ENCODE measurements around the gene FAM32A.

Gene FAM32A

DNA sequence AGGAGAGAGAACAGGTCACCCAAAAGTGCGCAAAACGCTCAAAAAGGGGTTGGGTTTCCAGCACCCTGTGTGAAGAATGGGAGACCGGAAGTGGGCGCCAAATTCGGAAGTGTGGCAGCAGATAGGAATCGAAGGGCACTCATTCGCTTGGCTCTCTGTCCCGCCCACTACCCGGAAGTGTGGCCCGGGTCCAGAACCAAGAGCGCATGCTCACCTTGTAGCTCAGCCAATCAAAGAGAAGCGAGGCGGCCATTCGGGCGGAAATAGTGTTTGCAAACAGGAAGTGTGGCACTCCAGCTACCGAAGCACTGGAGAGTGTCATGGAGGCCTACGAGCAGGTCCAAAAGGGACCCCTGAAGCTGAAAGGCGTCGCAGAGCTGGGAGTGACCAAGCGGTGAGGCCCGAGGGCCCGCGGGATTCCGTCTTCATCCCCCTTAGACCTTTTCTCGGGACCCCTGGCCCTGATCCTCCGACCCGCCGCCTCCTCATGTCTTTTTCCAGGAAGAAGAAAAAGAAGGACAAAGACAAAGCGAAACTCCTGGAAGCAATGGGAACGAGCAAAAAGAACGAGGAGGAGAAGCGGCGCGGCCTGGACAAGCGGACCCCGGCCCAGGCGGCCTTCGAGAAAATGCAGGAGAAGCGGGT is at the start of gene FAM32A:
Gene FAM32A, plus strand, starts transcription at position 288 of the 645 bp plus-strand sequence. Its CDS starts 33 bp downstream, at position 321.
- DNase-seq (ENCODE audit: low spot score): peak; percentile 98

DNA sequence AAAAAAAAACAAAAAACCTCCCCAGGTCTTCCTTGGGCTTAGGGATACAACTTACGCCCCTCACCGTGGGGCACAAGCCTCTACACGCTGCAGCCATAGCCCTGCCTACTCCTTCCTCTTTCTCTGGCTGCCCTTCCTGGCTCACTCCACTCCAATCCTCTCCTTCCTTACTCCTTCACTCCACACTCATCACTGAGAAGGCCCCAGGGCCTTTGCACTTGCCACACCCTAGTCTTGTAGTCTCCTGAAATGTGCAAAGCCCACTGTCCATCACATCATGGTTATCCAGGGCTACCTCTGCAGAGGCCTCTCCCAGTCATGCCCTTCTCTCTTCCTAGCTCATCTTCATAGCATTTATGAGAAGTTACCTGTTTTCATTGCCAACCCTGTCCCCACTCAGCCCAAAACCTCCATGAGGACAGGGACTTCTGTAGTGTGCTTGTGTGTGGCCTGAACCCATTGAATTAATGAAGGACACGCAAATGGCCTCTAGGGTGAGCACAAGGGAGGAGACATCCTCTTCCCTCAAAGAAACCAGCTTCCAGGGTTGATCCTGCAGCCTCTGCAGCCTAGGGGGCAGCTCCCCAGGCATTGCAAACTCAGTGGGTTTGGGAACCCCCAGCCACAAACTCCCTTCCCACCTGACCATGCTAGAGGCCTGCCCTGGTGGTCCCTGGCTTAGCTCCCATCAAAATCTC is 49.6 kb upstream of the FAM32A start:
- DNase-seq (ENCODE audit: low spot score): no peak

DNA sequence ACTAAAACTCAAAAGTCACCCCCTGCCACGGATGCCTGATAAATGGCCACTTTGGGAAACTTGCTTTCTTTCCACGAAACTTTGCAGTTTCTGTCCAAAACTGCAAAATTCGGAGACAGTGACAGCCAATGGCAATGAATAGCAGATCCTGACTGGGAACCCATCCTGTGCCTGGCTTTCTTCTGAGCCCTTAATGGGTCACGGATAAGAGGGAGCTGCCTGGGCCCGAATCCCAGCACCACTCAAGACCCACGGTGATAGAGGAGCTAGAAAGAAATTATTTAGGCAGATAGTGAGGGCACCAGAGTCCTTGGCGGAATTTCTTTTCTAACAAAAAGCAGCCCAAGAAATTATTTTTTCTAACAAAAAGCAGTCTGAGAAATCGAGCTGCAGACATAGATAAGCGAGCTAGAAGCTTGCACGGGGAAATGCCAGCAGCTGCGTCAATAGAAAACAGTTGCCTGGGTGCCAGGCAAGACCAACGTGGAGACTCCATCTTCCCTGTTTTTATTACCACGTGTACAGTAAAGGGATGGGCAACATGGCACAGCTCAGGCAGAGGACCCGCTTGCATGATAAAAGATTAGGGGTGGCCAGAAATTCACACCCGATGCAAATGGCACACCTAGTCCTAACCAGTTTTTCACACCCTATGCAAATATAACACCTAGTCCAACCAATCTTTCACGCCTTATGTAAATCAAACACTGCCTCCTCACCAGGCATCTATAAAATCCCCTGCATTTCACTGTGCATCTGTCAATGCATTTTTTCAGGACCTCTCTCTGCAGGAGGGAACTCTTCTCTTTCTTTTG is 48.8 kb upstream of the FAM32A start:
- no peak for DNase-seq (ENCODE audit: low spot score)

DNA sequence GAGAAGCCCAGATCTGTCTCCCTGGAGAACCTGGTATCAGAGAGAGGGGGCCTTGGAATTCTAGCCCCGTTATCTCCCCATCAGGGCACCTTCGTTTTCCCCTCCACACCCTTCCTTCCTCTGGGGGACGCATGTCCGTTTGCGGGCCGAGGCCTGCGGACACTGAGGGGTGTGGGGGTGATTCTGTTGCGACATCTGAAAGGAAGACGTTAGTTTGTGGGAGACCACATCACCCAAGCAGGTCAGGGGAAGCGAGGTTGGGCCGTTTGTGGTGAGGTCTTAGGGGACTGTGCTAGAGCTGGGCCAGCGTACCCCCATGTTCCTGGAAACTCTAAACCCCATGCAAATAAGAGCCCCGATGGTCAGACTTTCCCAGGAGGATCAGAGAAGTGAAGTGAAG is 45.5 kb upstream of the FAM32A start:
- no peak for DNase-seq (ENCODE audit: low spot score)

DNA sequence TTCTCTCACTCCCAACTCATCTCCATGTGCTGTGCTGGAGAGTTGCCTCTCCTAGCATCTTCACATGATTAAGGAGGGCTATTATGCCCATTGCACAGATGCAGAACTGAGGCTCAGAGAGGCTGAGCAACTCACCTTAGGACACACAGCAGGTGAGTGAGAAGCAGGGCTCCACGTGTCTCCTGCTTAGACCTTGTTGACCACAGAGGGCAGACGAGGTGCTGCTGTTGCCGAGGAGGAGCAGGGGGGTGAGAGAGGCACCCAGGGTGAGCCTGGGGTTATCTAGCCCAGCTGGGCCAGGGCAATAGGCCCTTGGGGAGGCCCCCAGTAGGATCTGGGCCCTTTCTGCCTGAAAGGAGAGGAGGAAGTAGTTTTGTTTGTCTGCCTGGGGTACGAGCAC is 44.2 kb upstream of the FAM32A start:
- DNase-seq (ENCODE audit: low spot score): no peak

DNA sequence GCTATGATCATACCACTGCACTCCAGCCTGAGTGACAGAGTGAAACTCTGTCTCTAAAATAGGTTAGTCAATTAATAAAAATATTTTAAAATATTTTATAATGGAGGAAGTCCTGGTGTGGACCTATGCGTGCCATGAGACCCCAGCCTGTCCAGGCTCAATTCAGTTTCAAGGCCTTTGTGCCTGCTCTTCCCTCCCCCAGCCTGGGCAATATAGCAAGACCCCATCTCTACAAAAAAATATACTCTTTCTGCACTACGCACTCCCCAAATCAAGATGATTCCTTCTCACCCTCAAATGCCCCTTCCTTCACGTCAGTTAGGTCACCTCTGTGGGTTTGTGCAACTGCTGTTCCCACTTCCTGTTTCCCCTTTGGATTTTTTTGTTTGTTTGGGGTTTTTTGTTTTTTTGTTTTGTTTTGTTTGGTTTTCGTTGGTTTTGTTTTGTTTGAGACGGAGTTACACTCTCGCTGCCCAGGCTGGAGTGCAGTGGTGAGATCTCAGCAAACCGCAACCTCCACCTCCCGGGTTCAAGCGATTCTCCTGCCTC is 43.1 kb upstream of the FAM32A start:
- no peak for DNase-seq (ENCODE audit: low spot score)

DNA sequence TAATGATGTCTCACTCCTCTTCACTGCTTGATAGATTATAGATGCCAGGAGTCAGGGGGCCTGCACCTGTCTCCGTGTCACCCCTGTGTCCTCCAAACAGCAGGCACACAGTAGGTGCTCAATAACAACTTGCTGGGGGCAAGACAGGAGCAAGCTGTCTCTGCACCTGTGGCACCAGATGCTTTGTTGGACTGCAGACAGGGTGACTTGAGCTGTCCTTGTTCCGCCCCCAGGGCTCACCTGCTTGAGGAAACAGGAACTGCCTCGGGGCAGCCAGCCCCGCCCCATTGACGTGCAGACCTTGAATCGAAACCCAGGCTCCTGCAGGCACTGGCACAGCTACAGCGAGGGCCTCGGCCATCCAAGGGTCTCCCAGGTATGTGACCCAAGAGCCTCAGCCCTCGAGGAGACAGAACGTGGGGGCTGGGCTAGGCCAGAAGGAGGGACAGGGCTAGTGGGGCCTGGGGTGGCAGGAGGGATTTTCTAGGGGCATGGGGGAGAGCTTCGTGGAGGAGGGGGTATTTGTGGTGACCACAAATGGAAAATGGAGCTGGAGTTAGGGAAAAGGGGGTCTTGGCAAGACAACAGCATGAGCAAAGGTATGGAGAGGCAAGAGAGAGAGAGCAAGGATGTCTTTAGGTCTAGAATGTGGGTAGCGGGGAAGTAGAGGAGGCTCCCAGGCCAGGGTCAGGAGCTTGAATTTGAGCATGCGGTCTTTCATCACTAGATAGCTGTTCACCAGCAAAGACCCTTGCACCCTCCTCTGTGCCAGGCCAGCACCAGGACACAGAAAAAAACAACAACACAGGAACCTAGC is 41.6 kb upstream of the FAM32A start, which contains the start of gene HSH2D:
Gene HSH2D, plus strand, starts transcription at position 287 of the 817 bp plus-strand sequence. CDS start 5,066 bp downstream, outside the sequence.
- no peak for DNase-seq (ENCODE audit: low spot score)

DNA sequence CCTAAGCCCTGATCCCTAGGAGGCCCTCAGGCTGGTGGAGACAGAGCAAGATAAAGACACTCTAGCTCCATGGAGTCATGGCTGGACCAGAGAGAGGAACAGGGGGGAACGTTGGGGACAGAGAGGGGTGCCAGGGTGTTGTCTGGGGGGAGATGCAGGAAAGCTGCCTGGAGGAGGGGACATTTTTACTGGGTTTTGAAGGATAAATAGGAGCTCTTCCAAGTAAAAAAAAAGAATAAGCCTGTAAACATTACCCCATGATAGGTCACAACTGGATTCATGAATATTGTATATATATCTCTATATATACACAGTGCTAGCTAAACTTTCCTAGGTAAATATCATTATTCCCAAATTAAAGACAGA is 41.0 kb upstream of the FAM32A start:
- DNase-seq (ENCODE audit: low spot score): no peak

DNA sequence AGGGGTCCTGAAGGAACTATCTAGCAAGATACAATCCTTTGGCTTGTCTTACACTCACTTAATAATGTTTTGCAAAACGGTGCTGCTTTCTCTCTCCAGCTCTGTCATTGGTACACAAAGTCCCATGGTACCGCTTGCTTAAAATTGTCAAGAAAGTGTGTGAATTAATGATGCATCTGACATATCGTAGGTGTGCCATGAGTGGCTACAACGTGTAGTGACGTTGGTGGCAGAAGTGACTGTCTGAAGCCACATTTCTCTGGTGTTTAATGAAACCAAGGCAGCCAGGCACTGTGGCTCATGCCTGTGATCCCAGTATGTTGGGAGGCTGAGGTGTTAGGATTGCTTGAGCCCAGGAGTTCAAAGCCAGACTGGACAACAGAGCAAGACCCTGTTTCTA is 39.1 kb upstream of the FAM32A start:
- DNase-seq (ENCODE audit: low spot score): no peak

DNA sequence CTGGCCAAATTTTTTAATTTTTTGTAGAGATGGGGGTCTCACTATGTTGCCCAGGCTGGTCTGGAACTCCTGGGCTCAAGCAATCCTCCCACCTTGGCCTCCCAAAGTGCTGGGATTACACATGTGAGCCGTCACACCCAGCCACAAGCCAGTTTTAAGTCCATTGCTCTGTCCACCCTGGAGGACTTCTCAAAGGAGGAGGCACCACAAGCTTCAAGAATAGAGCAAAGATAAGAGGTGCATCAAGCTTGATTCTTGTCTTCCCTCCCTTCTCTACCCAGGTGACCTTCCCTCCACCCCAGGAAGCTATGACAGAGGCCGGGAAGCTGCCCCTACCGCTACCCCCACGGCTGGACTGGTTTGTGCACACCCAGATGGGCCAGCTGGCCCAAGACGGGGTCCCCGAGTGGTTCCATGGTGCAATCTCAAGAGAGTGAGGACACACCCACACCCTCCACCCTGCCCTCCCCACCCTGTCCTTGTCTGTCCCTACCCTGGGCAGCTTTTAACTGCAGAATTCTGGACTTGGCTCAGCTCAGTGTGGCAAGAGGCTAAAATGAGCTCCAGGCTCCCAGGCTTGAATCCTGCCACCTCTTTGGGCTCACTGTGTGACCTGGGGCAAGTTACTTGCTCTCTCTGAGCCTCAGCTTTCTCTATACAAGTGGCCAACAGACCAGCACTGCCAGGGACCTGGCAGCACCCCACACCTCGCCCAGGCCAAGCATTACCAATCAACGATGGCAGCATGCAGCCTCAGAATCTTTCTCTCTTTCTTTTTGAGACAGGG is 36.6 kb upstream of the FAM32A start:
- DNase-seq (ENCODE audit: low spot score): no peak

DNA sequence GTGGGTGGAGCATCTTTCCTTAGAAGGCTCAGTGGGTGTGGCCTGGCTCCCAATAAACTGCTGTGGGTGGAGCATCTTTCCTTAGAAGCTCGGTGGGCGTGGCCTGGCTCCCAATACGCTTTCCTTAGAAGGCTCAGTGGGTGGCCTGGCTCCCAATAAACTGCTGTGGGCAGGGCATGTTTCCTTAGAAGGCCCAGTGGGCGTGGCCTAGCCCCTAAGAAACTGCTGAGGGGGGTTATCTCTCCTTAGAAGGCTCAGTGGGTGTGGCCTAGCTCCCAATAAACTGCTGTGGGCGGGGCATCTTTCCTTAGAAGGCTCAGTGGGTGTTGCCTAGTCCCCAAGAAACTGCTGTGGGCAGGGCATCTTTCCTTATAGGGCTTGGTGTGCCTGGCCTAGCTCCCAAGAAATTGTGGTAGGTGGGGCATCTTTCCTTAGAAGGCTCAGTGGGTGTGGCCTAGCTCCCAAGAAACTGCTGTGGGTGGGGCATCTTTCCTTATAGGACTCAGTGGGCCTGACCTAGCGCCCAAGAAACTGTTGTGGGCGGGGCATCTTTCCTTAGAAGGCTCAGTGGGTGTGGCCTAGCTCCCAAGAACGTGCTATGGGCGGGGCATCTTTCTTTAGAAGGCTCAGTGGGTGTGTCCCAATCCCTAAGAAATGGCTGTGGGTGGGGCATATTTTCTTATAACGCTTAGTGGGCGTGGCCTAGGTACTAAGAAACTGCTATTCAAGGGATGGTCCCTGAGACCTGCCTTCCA is 31.5 kb upstream of the FAM32A start:
- no peak for DNase-seq (ENCODE audit: low spot score)

DNA sequence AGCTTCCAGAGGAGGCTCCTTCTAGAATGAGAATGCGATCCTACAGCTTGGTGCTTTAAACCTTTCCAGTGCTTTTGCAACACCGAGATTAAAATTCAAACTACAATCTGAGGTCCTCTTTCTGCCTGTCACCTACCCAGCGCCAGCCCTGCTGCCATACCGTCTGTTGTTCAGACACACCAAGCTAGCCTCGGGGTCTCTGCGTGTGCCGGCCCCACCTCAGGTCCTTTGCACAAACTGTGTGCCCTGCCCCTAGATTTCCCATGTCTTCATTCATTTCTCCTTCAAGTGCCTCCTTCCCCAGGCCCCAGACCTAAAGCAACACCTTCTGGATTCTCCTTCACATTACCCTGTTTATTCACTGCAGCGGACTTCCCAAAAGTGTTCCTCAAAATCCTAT is 30.7 kb upstream of the FAM32A start:
- no peak for DNase-seq (ENCODE audit: low spot score)

DNA sequence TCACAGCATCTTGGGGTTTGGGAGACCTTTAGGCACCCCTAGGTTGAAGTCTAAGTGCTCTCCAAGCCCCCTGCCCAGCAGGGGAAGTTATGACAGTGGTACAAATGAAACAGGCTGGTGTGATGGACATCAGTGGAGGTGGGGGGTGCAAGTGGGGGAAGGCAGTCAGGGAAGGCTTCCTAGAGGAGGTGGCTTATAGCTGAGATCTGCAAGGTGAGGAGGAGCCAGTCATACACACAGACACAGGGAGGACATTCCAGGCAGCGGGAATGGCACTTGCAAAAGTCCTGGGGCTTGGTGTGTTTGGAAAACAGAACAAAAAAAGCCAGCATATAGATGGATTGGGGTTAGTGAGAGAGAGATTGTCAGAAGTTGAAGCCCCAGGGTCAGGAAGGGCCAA is 30.1 kb upstream of the FAM32A start:
- DNase-seq (ENCODE audit: low spot score): no peak

DNA sequence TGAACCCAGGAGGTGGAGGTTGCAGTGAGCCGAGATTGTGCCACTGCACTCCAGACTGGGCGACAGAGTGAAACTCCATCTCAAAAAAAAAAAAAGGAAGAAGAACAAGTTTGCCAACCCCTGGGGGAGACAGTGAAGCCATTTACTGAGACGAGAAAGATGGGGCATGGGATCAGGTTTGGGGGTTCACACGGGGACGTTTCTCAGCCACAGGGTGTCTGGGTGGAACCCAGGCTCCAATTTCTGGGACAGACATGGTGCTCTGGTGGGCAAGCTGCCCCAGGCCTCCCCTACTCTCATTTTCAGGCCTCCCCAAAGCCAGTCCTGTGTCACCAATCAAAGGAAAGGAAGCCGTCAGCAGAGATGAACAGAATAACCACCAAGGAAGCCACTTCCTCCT is 28.3 kb upstream of the FAM32A start:
- no peak for DNase-seq (ENCODE audit: low spot score)

DNA sequence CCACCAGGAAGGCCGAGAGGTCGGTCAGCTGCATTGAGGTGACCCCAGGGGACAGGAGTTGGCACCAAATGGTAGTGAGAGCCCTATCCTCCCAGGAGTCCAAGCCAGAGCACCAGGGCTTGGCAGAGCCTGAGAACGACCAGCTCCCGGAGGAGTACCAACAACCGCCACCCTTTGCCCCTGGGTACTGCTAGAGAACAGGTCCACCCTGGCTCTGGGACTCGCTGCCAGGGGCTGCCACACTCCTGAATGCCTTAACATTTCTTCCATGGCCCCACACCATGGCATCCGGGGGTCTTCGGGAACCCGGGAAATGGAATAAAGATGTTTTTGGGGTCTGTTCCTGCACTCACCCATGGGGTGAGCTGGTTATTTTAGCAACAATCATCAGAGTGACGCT is 27.6 kb upstream of the FAM32A start:
- no peak for DNase-seq (ENCODE audit: low spot score)

DNA sequence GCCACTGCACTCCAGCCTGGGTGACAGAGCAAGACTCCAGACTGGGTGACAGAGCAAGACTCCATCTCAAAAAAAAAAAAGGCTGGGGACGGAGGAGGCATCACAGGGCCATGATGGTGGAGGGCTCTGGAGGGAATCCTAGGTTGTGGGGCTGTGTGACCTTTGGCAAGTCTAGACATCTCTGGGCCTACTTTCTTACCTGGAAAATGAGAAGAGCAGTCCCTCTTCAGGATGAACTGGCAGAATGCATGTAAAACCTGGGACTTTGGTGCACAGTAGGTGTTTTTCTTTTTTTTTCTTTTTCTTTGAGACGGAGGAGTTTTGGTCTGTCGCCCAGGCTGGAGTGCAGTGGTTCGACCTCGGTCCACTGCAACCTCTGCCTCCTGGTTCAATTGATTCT is 25.6 kb upstream of the FAM32A start:
- DNase-seq (ENCODE audit: low spot score): no peak

DNA sequence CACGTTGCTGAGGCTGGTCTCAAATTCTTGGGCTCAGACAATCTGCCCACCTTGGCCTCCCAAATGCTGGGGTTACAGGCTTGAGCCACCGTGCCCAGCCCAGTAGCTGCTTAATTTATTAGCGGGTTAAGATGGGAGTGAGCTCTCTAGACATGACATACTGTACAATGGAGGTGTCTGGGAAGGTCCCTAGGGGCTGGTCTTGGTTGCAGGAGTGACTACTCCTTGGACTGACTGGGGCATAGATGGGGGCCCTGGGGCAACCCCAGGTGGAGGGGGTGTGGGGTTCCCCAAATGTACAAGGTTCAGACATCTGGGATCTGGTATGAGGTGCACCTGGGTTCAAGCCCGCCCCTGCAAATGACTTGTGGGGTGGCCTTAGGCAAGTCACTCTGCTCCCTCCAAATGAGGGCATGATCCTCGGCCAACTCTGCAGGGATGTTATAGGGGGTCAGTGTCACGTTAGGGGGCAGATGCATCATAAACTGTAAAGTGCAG is 24.7 kb upstream of the FAM32A start:
- DNase-seq (ENCODE audit: low spot score): no peak

DNA sequence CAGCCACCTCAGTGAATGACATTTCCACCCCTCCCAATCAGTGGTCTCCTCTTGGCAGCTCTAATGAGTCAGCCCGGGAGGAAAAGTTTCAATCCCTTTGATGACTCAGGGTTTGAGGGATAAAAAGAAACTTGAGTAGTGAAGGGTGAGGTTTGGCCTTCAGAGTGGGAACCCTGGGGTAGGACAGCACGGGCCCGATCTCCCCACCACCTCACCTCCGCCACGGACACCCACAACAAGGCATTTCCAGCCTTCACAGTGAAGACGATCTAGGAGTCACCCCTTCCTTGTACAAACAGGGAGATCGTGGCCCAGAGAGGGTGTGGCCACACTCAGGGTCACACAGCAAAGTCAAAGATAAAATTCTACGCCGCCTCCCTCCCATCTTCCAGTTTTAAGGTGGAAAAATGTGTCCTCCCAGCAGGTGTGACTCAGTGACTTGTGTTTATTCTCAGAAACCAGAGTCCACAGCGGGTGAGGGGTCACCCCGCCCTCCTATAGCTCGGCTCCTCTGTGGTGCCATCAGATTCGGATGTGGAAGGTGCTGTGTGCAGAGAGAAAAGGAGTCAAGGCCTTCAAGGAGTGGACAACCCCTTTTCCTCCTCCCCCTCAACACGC is 24.2 kb upstream of the FAM32A start:
- DNase-seq (ENCODE audit: low spot score): no peak

DNA sequence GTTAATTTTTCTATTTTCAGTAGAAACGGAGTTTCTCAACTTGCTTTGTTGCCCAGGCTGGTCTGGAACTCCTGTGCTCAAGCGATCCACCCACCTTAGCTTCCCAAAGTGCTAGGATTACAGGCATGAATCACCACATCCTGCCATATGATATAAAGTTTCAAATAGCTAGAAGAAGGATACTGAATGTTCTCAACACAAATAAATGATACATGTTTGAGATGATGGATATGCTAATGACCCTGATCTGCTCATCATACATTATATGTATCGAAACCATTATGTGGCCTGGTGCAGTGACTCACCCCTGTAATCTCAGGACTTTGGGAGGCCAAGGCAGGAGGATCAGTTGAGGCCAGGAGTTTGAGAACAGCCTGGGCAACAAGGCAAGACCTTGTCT is 23.4 kb upstream of the FAM32A start:
- no peak for DNase-seq (ENCODE audit: low spot score)

Measured in putamen (tissue), 1 donor.